Stimulated activated CD8-positive, alpha-beta memory T cell treated with anti-CD3 and anti-CD28 coated beads, Interleukin-4, amount 100 ng/mL, for 24 hours (primary cell): ENCODE results near the gene IFNA7.
"Not testable (repeated sequence)": the region's sequence is repeated elsewhere in the genome, so short reads cannot be mapped to it uniquely, and the experiment has no call there.

Experiments used
- DNase-seq: peaks from one replicate; pipeline ENCODE4 v3.0.0-alpha.2; 2020; ENCODE audit warnings: low read depth

IFNA7 gene

DNA sequence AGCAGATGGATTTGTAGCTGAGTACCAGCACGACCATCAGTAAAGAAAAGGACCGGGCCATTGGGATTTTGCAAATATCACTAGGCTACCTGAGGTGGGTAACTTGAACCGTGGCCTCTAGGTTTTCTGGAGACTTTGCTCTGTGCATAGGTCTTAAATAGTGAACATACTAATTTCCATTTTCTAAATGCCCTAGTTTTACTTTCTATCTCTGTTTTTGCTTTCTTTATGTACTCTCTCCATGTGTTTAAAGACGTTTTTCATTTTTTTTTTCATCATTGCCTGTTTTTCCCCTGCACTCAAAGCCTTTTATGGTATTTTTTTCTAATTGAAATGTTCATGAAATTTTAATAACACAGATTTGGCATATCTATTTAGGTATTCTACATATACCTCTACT is at the start of gene IFNA7:
Gene IFNA7 (minus strand): TSS at position 101 of the 400 bp plus-strand sequence. CDS start 40 bp downstream, at position 61.
- DNase-seq, result not testable (repeated sequence)

GRCh38 chr9:21251638-21252037 is 49.6 kb upstream of the IFNA7 start:
- no peak for DNase-seq

DNA sequence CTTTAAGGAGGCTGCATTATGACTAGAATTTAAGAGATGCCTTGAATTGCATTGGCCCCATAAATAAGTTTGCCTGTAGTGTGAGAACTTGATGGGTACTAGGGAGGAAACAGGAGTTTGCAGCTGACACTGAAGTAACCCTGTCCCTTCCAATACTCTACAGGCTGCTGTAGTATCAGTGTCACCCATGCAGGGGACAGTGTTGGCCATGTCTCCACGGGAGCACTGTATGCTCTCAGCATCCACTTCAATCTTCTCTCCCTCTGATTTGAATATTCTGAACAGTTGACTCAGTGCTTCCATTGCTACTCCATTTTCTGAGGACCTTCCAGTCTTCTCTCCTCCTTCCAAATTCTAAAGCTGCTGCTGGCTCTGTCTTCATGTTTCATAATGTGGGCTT is 49.2 kb upstream of the IFNA7 start:
- no peak for DNase-seq

GRCh38 chr9:21244836-21245235 is 42.8 kb upstream of the IFNA7 start:
- DNase-seq, result no peak

DNA sequence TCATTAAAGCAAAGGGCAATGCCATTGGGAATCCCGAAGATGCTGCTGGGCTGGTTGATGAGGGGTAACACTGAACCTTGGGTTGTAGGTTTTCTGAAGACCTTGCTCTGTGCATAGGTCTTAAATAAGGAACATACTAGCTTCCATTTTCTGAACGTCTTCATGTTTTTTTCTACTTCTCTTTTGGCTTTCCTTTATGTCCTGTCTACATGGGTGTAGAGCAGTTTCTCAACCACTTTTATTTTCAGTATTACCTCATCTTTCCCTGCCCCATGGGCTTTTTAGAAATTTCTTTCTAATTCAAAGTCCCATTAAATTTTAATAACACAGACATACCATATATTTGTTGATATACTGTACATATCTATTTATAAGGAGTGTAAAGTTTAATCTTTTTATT is 37.9 kb upstream of the IFNA7 start, which contains the start of gene IFNA14:
Gene IFNA14 (minus strand): TSS at position 95 of the 400 bp plus-strand sequence. CDS start 70 bp downstream, at position 25.
- no peak for DNase-seq

GRCh38 chr9:21236360-21236714 is 34.3 kb upstream of the IFNA7 start:
- DNase-seq, result not testable (repeated sequence)

- DNase-seq, result not testable (repeated sequence)
Observed at GRCh38 chr9:21235468-21236359, 33.7 kb upstream of the IFNA7 start.

- no peak for DNase-seq
Observed at GRCh38 chr9:21234153-21234687, 32.2 kb upstream of the IFNA7 start.

DNA sequence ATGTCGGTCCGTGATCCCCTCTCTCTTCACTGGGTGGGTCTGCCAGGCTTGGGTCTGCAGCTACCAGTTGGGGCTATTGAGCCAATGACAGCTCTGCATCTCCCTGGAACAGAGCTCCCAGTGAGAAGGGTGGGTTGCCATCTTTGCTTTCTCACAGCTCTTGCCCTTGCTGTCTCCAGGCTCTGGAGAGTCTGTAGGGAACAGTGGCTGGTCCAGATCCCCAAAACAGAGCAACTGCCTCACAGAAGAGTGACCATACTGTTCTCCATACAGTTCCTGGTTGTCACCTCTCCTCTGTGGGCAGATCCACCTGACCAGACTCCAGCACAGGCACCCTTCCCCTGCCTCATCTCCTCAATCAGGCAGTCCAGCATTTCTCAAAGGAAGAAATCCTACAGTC is 31.3 kb upstream of the IFNA7 start:
- DNase-seq, result no peak

DNA sequence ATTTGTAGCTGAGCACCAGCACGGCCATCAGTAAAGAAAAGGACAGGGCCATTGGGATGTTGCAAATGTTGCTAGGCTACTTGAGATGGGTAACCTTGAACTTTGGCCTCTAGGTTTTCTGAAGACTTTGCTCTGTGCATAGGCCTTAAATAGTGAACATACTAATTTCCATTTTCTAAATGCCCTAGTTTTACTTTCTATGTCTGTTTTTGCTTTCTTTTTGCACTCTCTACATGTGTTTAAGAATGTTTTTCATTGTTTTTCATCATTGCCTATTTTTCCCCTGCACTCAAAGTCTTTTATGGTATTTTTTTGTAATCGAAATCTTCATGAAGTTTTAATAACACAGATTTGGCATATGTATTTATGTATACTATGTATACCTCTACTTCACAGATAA is 26.1 kb upstream of the IFNA7 start, which contains the start of gene IFNA17:
Gene IFNA17 (minus strand): TSS at position 101 of the 400 bp plus-strand sequence. CDS start 49 bp downstream, at position 52.
- DNase-seq, result no peak

- not testable (repeated sequence) for DNase-seq
Observed at GRCh38 chr9:21217211-21217610, 15.2 kb upstream of the IFNA7 start, which contains the start of gene IFNA16. IFNA16 (minus strand) TSS chr9:21217311; CDS start chr9:21217305, 6 bp downstream.

DNA sequence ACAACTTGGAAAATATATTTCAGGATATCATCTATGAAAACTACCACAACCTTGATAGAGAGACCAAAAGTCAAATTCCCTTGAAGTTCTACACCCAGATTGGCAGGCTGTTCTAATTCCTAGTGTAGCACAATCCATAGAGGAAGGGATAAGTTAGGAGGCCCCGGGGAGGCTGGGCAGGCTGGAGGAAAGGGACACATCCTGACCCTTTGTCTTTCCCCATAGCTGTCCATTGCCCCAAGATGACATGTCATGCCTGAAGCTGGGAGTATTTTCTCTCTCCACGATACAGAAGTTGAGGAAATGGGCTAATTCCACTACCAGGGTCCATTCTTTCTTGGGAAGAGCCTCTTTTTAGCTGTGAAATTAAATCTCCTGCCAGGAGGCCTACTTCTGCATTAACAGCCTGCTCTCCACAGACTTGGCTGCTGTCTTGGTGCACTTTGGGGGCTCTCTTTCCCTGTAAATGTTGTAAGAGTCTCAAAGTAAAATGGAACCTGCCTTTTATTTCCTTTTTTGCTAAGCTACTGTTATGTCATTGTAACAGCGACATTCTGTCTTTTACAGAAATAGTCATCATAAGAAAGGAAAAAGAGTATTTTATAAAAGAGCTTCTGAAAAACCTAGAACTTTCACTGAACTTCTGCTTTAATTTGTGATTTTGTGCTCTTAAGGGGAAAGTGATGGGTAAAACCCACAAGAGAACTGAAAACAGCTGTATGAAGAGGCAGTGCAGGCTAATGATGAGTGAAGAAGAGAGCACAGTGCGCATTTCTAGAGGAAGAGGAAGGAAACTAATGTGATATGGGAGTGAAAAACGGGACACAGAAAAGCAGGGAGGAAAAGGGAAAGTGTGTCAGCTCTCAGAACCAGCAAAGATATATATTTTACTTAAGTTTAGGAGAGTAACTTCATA is 11.7 kb upstream of the IFNA7 start:
- not testable (repeated sequence) for DNase-seq

- not testable (repeated sequence) for DNase-seq
Observed at GRCh38 chr9:21212160-21212559, 10.2 kb upstream of the IFNA7 start.

- DNase-seq, result not testable (repeated sequence)
Observed at GRCh38 chr9:21210782-21211181, 8.8 kb upstream of the IFNA7 start.

GRCh38 chr9:21210311-21210710 is 8.3 kb upstream of the IFNA7 start:
- DNase-seq, result no peak

DNA sequence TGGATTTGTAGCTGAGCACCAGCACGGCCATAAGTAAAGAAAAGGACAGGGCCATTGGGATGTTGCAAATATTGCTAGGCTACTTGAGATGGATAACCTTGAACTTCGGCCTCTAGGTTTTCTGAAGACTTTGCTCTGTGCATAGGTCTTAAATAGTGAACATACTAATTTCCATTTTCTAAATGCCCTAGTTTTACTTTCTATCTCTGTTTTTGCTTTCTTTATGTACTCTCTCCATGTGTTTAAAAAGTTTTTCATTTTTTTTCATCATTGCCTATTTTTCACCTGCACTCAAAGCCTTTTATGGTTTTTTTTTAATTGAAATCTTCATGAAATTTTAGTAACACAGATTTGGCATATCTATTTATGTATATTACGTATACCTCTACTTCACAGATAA is 5.0 kb upstream of the IFNA7 start, which contains the start of gene IFNA10:
Gene IFNA10 (minus strand): TSS at position 101 of the 400 bp plus-strand sequence. CDS start 46 bp downstream, at position 55.
- not testable (repeated sequence) for DNase-seq

- no peak for DNase-seq
Observed at GRCh38 chr9:21205204-21205603, 3.2 kb upstream of the IFNA7 start.

DNA sequence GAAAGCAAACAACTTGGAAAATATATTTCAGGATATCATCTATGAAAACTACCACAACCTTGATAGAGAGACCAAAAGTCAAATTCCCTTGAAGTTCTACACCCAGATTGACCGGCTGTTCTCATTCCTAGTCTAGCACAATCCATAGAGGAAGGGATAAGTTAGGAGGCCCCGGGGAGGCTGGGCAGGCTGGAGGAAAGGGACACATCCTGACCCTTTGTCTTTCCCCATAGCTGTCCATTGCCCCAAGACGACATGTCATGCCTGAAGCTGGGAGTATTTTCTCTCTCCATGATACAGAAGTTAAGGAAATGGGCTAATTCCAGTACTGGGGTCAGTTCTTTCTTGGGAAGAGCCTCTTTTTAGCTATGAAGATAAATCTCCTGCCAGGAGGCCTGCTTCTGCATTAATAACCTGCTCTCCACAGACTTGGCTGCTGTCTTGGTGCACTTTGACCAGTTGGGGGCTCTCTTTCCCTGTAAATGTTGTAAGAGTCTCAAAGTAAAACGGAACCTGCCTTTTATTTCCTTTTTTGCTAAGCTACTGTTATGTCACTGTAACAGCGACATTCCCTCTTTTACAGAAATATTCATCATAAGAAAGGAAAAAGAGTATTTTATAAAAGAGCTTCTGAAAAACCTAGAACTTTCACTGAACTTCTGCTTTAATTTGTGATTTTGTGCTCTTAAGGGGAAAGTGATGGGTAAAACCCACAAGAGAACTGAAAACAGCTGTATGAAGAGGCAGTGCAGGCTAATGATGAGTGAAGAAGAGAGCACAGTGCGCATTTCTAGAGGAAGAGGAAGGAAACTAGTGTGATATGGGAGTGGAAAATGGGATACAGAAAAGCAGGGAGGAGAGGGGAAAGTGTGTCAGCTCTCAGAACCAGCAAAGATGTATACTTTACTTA is 6.9 kb downstream of the IFNA7 start:
- DNase-seq, result not testable (repeated sequence)

DNA sequence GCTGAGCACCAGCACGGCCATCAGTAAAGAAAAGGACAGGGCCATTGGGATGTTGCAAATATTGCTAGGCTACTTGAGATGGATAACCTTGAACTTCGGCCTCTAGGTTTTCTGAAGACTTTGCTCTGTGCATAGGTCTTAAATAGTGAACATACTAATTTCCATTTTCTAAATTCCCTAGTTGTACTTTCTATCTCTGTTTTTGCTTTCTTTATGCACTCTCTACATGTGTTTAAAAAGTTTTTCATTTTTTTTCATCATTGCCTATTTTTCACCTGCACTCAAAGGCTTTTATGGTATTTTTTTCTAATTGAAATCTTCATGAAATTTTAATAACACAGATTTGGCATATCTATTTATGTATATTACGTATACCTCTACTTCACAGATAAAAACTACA is 14.5 kb downstream of the IFNA7 start, which contains the start of gene IFNA4:
Gene IFNA4 (minus strand): TSS at position 101 of the 400 bp plus-strand sequence. CDS start 56 bp downstream, at position 45.
- DNase-seq, result not testable (repeated sequence)
